NCI-H1436 (cell line): ENCODE data around the gene GABRP.
A peak's percentile ranks its signal among the peaks of the same experiment; 100 is the strongest.
"Not testable (repeated sequence)": the region's sequence is repeated elsewhere in the genome, so short reads cannot be mapped to it uniquely, and the experiment has no call there.

Experiments used
- DNase-seq: peaks from one replicate; lab custom pipeline; 2025; lab: John Stamatoyannopoulos, UW

GABRP gene

GRCh38 chr5:170755679-170756456, 27.7 kb upstream of the GABRP start:
- no peak for DNase-seq

GRCh38 chr5:170756691-170757090, 26.8 kb upstream of the GABRP start:
- DNase-seq = no peak

GRCh38 chr5:170757182-170757601, 26.3 kb upstream of the GABRP start:
- DNase-seq = no peak

GRCh38 chr5:170757669-170758068, 25.9 kb upstream of the GABRP start:
- DNase-seq = no peak

GRCh38 chr5:170758481-170758880, 25.0 kb upstream of the GABRP start:
- no peak for DNase-seq

GRCh38 chr5:170760113-170760512, 23.4 kb upstream of the GABRP start:
- DNase-seq = no peak

- DNase-seq = no peak
Measured at GRCh38 chr5:170761048-170761707, 22.3 kb upstream of the GABRP start.

GRCh38 chr5:170761708-170762066, 21.8 kb upstream of the GABRP start:
- DNase-seq = no peak

- not testable (repeated sequence) for DNase-seq
Measured at GRCh38 chr5:170762298-170762697, 21.2 kb upstream of the GABRP start.

- not testable (repeated sequence) for DNase-seq
Measured at GRCh38 chr5:170765868-170766267, 17.7 kb upstream of the GABRP start.

GRCh38 chr5:170769246-170769645, 14.3 kb upstream of the GABRP start:
- DNase-seq = no peak

- no peak for DNase-seq
Measured at GRCh38 chr5:170769898-170770416, 13.6 kb upstream of the GABRP start.

GRCh38 chr5:170771496-170771895, 12.0 kb upstream of the GABRP start:
- no peak for DNase-seq

- DNase-seq = no peak
Measured at GRCh38 chr5:170773024-170773985, 10.2 kb upstream of the GABRP start.

GRCh38 chr5:170774831-170775230, 8.7 kb upstream of the GABRP start:
- DNase-seq = no peak

- no peak for DNase-seq
Measured at GRCh38 chr5:170781946-170782345, 1.6 kb upstream of the GABRP start.

- no peak for DNase-seq
Measured at GRCh38 chr5:170782438-170782837, 1.1 kb upstream of the GABRP start.

- DNase-seq = no peak
Measured at GRCh38 chr5:170785416-170785815, 1.9 kb downstream of the GABRP start.

GRCh38 chr5:170787216-170787615, 3.7 kb downstream of the GABRP start:
- no peak for DNase-seq

GRCh38 chr5:170788626-170789304, 5.2 kb downstream of the GABRP start:
- no peak for DNase-seq

GRCh38 chr5:170791325-170791954, 7.9 kb downstream of the GABRP start:
- peak; percentile 12 for DNase-seq
